ENCODE measurements around the gene ATP5MC3.
A peak's percentile ranks its signal among the peaks of the same experiment; 100 is the strongest.
"Not testable (repeated sequence)": the region's sequence is repeated elsewhere in the genome, so short reads cannot be mapped to it uniquely, and the experiment has no call there.

Gene ATP5MC3

GRCh38 chr2:175181104-175181876 lies at the start of gene ATP5MC3:
Gene ATP5MC3, minus strand, starts transcription at chr2:175181710. Its CDS starts 317 bp downstream, at chr2:175181393.
- peak within 1 kb of the TSS; percentile 99 for H3K4me3 ChIP-seq (ENCODE audit: low read length)
- peak within 1 kb of the TSS; percentile 85 for H3K27ac ChIP-seq (ENCODE audit: low read length)
- H4K20me1 ChIP-seq (ENCODE audit: insufficient read depth, low read length), result peaks cover 16% of the 10 kb centered on the region; the same call in 1 of the 2 replicates
- peak within 1 kb of the TSS; percentile 80 for H3K4me2 ChIP-seq (ENCODE audit: low read depth, low read length)
- H3F3A ChIP-seq (ENCODE audit: insufficient read depth, low read length), result peaks cover 27% of the 10 kb centered on the region
- no peaks in the 10 kb centered on the region for H3K9me2 ChIP-seq (replicated peaks; ENCODE audit: insufficient read depth, low read length)
- no peak for TF ChIP-seq EZH2 (optimal IDR thresholded peaks at IDR 0.05; ENCODE audit: low read depth, low read length)
- TF ChIP-seq CTCF (IDR thresholded peaks at IDR 0.05; ENCODE audit: low read length), result peak; percentile 35
- H3K79me2 ChIP-seq (ENCODE audit: low read length), result peaks cover 57% of the 10 kb centered on the region
- no peaks in the 10 kb centered on the region for H3K9me3 ChIP-seq (replicated peaks; ENCODE audit: insufficient read depth, low read length)
- H3K27me3 ChIP-seq (replicated peaks; ENCODE audit: insufficient read depth, low read length), result no peaks in the 10 kb centered on the region
- peaks cover 27% of the 10 kb centered on the region for H3K4me1 ChIP-seq (ENCODE audit: low read length)
- peak within 1 kb of the TSS; percentile 98 for H3K9ac ChIP-seq (ENCODE audit: low read length)
- peaks cover 28% of the 10 kb centered on the region; the same call in 1 of the 2 replicates for H3K36me3 ChIP-seq (replicated peaks; ENCODE audit: insufficient read depth, low read length)
- DNase-seq, result peak; percentile 99
- H2AFZ ChIP-seq (ENCODE audit: low read length), result peak within 1 kb of the TSS; percentile 87

- not testable (repeated sequence) for H3K4me2 ChIP-seq (ENCODE audit: low read depth, low read length); H3K27me3 ChIP-seq (replicated peaks; ENCODE audit: insufficient read depth, low read length); H3K9me2 ChIP-seq (replicated peaks; ENCODE audit: insufficient read depth, low read length); DNase-seq; H4K20me1 ChIP-seq (ENCODE audit: insufficient read depth, low read length); H2AFZ ChIP-seq (ENCODE audit: low read length); H3K4me1 ChIP-seq (ENCODE audit: low read length); H3K36me3 ChIP-seq (replicated peaks; ENCODE audit: insufficient read depth, low read length); H3K9ac ChIP-seq (ENCODE audit: low read length); H3K27ac ChIP-seq (ENCODE audit: low read length); H3K79me2 ChIP-seq (ENCODE audit: low read length); H3K4me3 ChIP-seq (ENCODE audit: low read length); H3K9me3 ChIP-seq (replicated peaks; ENCODE audit: insufficient read depth, low read length); H3F3A ChIP-seq (ENCODE audit: insufficient read depth, low read length)
Observed at GRCh38 chr2:175228601-175229000, 47.1 kb upstream of the ATP5MC3 start.

GRCh38 chr2:175228179-175228578 lies 46.7 kb upstream of the ATP5MC3 start:
- Histone ChIP-seq H3K4me1 (ENCODE audit: low read length) (no peaks in the 10 kb centered on the region), H2AFZ (ENCODE audit: low read length) (no peak overlapping the region), H3F3A (ENCODE audit: insufficient read depth, low read length) (no peaks in the 10 kb centered on the region), H4K20me1 (ENCODE audit: insufficient read depth, low read length) (no peaks in the 10 kb centered on the region), H3K79me2 (ENCODE audit: low read length) (no peaks in the 10 kb centered on the region), H3K4me2 (ENCODE audit: low read depth, low read length) (no peak overlapping the region), H3K4me3 (ENCODE audit: low read length) (no peak overlapping the region), H3K27ac (ENCODE audit: low read length) (no peak overlapping the region), H3K27me3 (replicated peaks; ENCODE audit: insufficient read depth, low read length) (no peaks in the 10 kb centered on the region), H3K9me2 (replicated peaks; ENCODE audit: insufficient read depth, low read length) (no peaks in the 10 kb centered on the region), H3K9ac (ENCODE audit: low read length) (no peak overlapping the region), H3K9me3 (replicated peaks; ENCODE audit: insufficient read depth, low read length) (no peaks in the 10 kb centered on the region), H3K36me3 (replicated peaks; ENCODE audit: insufficient read depth, low read length) (no peaks in the 10 kb centered on the region)
- TF ChIP-seq EZH2phosphoT487 (IDR thresholded peaks at IDR 0.05; ENCODE audit: low read length), result no peak
- no peak for TF ChIP-seq EZH2 (optimal IDR thresholded peaks at IDR 0.05; ENCODE audit: low read depth, low read length)
- TF ChIP-seq CTCF (IDR thresholded peaks at IDR 0.05; ENCODE audit: low read length), result no peak
- no peak for DNase-seq

- H3F3A ChIP-seq (ENCODE audit: insufficient read depth, low read length), result no peaks in the 10 kb centered on the region
- no peak overlapping the region for H3K27ac ChIP-seq (ENCODE audit: low read length)
- no peaks in the 10 kb centered on the region for H3K27me3 ChIP-seq (replicated peaks; ENCODE audit: insufficient read depth, low read length)
- no peak overlapping the region for H2AFZ ChIP-seq (ENCODE audit: low read length)
- no peaks in the 10 kb centered on the region for H3K9me2 ChIP-seq (replicated peaks; ENCODE audit: insufficient read depth, low read length)
- no peak overlapping the region for H3K4me2 ChIP-seq (ENCODE audit: low read depth, low read length)
- DNase-seq, result no peak
- H3K9ac ChIP-seq (ENCODE audit: low read length), result no peak overlapping the region
- no peaks in the 10 kb centered on the region for H4K20me1 ChIP-seq (ENCODE audit: insufficient read depth, low read length)
- no peak overlapping the region for H3K4me3 ChIP-seq (ENCODE audit: low read length)
- H3K79me2 ChIP-seq (ENCODE audit: low read length), result no peaks in the 10 kb centered on the region
- H3K36me3 ChIP-seq (replicated peaks; ENCODE audit: insufficient read depth, low read length), result no peaks in the 10 kb centered on the region
- TF ChIP-seq EZH2 (optimal IDR thresholded peaks at IDR 0.05; ENCODE audit: low read depth, low read length) (no peak), EZH2phosphoT487 (IDR thresholded peaks at IDR 0.05; ENCODE audit: low read length) (no peak), CTCF (IDR thresholded peaks at IDR 0.05; ENCODE audit: low read length) (no peak)
- no peaks in the 10 kb centered on the region for H3K4me1 ChIP-seq (ENCODE audit: low read length)
- no peaks in the 10 kb centered on the region for H3K9me3 ChIP-seq (replicated peaks; ENCODE audit: insufficient read depth, low read length)
Observed at GRCh38 chr2:175227393-175227792, 45.9 kb upstream of the ATP5MC3 start.

All from MM.1S (cell line).